GM03348 (cell line): ENCODE results near the gene GPR137C.

Experiments used
- DNase-seq: peaks from one replicate; pipeline ENCODE4 v3.0.0; 2012; ENCODE audit warnings: low spot score

GPR137C gene

DNA sequence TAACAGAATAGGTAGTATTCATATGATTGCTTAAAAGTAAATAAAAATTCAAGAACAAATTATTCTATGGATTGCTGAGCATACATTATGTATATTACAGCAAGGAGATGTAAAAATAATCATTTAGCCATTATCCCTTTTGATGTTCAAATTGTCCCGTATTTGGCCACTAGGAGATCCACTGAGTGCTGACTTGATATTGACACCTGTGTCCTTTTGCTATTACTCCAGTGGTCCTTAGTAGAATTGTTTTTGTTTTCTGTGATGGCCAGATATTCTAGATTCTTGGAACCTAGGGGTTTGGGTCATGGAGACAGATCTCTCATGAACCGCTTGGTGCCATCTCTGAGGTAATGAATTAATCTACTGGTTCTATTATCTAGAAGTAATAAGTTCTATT is 126.0 kb downstream of the GPR137C start:
- no peak for DNase-seq

DNA sequence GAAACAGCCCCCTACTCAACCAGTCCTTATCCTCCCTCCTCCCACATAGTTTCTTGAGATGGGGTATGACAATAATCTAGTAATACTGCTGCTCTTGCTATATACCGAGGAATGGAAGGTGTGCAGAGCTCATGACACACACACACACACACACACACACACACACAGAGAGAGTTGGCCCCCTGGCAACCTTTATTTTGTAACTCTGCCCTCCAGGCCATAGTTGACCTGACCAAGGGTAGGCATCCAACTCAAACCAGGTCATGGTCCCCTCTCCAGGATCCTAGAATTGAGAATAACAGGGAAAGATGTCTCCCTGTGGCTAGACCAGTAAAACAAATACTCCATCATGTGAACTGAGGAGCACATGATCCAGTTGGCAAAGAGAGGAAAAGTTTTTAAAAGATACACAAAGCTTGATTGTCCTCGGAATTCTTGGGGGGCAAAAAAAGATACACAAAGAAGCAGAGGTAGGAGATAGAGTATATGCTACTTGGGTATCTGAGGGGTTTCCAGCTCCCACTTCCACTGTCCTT is 131.4 kb downstream of the GPR137C start:
- DNase-seq: no peak

DNA sequence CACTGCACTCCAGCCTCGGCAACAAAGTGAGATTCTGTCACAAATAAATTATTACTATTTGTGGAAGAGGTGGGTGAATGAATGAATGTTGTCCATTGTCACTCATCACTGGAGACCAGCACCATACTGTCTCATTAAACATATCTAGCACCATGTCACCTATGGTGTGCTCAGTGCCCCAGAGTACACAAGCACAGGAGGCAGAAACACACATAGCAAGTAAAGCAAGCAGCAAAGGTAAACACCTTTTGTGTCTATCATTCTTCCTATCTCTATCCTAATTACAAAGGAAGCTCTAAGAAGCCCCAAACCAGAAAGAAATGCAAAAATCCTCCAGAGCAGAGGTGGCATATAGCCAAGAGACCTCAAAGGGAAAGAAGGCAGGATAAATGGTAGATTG is 133.5 kb downstream of the GPR137C start:
- no peak for DNase-seq
